GM19455 (cell line): Measurements from ENCODE around the gene SLC6A6.

Experiments
- ATAC-seq: cut with Tn5 transposase; IDR thresholded peaks from one replicate; pipeline ENCODE4 v1.9.1; 2021; ENCODE audit not compliant: unreplicated experiment

Gene SLC6A6

DNA sequence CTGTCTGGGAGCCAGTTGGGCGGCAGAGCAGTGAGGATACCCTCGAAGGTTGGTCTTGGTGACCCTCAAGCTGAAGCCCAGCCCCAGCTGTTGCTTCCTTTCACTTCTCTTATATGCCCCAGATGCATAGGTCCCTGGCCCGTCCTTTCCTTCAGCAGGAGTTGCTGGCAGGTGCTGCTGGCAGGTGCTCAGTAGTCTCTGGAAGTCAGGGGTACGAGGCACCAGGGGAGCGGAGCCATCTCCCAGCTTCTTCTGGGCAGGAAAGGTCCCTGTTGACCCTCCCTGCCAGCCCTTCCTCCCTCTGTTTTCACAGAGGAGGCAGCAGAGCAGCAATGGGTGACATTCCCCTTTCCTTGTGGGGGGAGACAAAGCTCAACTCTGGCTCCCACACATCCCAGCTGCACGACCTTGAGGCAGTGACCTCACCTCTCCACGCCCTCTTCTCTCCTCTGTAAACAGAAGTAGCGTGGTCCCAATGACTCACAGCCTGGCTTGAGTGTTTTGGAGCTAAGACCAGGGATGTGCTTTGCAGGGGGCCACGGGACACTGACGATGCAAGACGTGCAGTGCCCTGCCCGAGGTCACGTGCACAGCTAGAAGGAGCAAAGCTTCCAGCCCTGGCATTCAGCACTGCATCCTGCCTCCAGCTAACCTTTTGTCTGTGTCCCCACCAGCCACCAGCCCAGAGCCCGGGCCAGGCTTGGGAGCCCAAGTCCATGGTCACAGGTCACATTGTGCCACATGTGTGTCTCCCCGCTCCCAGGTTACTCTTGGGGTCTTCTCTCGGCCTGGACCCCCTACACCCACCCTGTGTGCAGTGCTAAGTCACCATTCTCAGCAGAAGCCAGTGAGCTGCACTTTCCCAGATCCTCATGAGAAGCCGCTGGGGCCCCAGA, 49.7 kb downstream of the SLC6A6 start:
- no peak for ATAC-seq

DNA sequence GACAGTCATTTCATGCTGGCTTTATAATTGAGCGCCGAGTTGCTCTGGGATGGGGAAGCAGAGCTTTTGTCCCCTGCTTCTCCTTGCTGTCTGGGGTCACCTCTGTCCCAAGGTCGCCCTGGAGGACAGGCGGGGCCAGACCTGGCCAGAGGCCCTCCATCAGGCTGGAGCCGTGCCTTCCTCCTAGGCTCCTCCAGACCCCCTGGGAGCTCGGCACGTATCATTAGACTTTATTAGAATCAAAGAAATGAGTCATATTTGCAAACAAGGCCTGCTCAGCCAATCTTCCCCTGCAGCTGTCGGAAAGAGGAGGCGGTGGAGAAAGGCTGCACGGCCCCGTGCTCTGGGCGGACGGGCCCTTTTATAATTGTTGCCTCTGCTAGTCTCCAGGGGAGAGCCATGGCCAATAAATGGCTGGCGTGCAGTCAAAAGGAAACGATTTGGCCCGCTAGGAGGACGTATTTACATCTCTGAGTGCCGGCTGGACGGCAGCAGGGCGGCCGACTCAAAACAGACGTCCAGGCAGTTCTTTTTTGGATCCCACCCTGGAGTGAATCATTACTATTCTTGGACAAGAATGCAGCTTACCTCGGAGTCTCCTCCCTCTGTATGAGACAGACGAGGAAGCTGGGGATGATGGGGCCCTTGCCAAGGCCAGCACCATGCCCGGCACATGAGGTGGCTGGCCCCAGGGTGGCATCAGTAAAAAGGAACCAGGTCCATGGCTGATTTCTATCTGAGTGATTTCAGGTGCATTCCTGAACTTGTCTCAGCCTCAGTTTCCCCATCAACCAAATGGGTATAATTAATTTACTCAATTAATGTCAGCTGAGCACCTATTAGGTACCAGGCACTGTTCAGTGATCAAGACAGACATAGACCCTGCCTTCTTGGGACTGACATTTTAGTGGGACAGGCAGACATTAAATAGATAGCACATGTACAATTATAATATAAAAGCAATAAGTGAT, 50.6 kb downstream of the SLC6A6 start:
- ATAC-seq: no peak

DNA sequence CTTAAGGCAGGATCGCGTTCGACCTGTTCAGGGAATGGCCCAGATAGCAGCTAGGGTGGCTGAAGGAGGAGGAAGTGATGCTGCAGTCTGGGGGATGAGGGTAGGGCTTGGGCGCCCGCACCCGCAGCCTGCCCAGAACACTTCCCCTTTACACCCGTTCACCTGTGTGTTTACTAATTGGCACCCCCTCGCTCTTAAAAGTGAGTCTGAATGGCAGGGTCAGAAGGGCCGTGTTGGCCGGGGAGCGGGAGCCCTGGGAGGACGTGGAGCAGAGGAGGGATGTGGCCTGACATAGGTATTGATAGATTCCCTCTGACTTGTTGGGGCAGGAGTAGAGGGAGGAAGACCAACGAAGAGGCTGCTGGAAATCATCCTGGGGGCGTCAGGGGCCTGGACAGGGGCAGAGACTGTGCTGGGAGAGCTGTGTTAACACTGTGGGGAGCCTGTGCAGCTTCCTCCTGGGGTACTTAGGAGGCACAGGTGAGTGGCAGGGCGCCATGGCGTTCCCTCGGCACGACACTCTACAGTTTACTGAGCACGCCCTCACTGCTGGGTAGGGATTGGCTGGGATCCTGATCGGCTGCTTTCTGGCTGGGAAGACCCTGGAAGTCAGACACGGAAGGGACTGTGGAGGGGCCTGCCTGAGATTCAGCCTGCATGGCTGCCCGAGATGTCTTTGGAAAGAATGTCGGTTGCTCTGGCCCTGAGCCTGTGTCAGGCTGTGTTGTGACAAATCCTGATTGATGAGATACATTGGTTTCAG, 51.7 kb downstream of the SLC6A6 start:
- no peak for ATAC-seq

DNA sequence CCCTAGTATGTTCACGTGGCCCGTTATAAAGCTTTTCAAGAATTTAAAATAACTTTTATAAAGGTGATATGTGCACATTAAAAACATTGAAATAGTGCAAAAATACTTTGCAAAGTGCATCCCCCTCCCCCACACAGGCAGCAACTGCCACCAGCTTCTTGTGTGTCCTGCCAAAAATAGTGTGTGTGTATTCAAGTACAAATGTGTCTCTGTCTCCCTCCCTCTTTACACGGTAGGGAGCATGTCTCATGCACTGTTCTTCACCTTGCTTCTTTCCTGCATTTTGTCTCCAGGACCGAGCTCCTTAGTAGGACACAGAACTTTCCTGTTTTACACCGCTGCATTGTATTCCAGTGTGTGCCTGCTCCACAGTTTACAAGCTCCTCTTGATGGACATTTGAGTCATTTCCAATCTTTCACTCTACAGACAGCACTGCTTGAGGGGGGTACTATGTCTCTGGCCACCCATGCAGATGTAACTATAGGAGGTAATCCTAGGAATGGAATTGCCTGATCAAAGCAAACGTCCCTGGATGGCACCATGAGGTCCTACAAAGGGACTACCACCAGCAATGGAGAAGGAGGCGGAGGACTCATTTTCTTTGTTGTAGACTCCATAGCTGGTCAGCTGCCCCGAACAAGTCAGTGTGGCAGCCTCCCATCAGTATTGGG, 52.4 kb downstream of the SLC6A6 start:
- no peak for ATAC-seq

DNA sequence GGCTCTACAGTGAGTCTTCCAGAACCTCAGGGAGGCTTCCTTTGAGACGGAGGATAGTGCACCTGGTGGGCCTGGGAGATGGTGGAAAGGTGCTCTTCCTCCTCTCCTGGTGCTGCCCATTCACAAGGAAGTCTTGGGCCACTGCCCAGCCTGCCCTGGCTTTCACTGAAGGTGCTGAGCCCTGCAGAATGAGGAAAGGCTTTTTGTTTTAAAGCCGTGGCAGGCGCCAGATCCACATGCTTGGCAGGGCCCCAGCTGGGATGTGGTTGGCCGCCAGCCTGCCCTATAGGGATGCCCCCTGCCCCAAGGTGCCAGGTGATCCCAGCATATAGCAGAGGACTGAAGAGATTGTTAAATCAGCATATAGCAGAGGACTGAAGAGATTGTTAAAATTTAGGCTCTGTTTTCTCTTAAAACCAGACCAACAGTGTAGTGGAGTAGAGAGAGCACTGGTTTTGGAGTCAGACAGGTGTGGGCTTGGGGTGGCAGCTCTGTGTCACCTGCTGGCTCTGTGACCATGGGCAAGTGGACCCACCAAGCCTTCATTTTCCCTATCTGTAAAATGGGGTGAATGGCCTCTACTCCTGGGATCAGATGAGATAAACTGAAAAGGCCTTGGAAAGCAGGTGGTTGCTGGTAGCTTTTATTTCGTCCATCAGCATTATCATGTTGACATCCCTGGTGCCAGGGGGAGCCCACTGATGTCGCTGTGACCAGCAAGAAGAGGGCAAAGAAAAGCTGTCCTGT, 53.3 kb downstream of the SLC6A6 start:
- ATAC-seq: no peak

DNA sequence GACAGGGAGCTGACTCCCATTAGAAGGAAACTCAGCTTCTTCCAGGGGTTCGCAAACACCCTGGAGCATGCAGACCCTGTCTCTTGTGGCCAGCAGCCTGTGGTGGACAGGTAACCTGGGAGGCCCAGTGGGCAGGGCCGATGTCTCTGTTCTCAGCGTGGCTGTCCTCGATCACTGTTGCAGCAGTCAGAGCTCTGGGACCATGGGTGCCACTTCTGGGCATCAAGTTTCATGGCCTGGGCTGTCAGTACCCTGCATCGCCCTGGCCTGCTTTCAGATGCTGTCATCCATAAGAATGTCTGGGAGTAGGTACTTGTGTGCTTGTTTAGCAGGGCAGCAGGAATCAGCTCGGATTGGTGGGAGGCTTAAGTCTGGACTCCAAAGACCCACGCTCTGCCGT, 54.4 kb downstream of the SLC6A6 start:
- ATAC-seq: no peak

DNA sequence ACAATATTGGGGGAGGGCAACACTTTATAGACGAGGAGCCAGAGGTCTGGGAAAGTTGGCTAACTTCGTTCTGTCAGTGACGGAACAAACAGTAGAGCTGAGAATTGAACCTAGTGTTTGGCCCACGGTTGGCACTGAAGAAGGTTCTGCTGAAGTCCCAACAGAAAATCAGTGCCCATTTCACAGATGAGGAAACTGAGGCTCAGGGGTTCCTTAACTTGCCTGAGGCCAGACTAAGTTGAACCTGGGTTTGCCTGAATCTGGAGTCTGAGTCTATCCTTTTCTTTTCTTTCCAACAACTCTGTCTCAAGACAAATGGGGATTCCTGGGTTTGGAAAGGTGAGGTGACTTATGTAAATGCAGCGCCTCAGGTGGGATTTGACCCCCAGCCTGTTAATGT, 55.1 kb downstream of the SLC6A6 start:
- no peak for ATAC-seq

DNA sequence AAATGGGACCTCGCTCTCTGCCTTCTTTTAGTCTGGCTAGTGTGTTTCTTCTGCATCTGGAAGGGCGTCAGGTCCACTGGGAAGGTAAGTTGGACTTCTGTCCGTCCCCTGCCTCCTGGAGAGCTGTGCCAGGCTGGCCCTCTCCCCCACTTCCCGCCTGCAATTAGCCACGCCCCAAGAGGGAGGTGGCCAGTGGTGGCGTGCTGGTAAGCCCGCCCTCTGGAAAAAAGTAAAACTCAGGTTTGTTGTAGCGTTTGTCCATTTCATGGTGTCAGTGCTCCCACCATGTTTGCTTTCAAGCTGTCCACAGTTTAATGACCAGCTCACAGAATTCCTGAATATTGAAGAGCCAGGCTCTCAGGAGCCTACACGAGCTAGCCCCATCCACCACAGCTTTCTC, 55.6 kb downstream of the SLC6A6 start:
- no peak for ATAC-seq

DNA sequence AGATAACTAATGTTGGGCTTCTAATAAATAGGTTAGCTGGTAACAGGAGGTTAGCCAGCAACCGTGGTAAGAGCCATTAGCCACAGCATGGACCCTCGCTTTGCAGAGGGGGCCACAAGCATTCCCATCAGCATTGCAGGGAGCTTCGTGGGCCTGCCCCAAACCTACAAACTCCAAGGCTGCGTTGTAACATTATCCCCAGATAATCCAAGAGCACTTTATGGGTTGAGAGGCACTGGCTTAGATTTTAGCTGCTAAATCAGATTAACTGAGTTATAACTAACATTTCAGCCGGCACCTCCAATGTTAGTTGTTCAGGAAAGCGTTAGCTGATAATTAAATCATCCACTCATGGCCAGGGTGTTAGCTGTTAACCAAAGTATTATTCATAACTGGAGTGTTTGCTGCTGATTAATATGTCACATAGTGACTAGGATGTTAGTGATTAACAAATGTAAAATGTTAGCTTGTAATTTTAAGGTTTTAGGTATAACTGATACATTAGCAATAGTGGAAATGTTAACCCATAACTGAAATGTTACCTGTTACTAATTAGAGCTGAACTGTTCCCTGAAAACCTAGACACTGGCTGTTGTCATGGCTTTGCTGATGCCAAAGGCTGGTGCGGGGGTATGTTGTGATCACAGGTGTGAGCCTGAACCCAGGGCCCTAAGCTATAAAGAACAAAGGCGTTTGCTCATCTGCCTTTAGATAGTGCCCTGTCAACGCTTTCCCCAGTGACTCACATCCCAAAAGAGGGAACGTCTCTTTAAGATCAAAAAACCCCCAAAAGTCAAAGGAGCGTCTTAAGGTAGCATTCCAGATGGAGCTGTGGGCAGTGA, 56.2 kb downstream of the SLC6A6 start:
- no peak for ATAC-seq

DNA sequence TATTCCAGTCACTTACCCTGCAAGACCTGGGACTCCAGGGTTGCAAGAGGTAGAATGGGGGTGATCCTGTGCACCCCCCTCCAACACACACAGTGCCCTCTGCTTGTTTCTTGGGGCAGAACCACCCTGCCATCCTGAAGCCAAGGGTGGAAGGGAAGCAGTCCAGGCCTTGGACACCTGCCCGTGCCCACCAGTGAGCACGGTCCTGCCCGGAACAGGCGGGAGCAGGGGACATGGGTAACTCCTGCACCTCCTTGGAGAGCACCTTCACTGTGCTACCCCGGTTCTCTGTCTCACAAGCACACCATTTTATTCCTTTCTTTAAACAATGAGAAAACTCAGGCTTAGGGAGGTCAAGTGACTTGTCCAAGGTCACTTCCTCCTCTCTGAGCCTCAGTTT, 57.0 kb downstream of the SLC6A6 start:
- ATAC-seq: no peak

DNA sequence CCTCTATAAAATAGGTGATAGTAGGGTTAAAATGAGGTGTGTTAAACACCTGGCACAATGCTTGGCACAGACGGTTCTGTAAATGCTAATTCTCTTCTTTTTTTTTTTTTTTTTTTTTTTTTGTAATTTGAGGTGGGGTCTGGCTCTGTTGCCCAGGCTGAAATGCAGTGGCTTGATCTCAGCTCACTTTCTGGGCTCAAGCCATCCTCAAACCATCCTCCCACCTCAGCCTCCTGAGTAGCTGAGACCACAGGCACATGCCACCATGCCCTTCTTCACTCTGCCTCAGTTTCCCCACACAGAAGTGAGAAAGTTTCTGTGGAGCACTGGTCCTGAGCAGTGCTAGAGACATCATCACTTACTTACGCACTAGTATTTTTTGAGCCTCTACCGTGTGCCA, 57.4 kb downstream of the SLC6A6 start:
- no peak for ATAC-seq

DNA sequence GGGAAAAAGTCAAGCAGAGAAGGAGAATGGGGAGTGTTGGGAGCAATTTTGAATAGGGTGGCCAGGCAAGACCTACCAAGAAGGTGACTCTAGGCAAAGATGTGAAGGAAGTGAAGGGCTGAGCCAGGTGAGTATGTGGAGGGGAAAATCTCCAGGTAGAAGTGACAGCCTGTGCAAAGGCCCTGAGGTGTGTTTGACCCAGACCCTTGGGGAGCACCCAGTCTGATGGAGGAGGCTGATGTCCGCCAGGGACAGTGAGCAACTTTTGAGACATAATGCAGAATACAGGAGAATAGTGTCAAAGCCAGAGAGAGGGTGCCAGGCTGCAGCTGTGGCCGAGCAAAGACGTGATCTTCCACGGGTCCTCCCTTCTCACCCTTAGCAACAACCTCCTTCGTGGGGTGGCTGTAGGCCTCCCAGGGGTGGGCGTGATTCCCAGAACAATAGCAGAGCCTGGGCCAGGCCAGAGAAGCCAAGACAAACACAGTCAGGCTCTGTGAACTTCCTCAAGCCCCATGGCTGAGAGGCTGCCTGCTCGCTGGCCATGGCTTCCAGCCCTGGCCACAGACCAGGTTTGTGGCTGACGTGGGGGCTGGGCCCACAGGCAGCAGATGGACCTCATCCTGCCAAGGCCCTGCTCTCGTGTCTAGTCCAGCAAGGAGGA, 58.1 kb downstream of the SLC6A6 start:
- no peak for ATAC-seq

DNA sequence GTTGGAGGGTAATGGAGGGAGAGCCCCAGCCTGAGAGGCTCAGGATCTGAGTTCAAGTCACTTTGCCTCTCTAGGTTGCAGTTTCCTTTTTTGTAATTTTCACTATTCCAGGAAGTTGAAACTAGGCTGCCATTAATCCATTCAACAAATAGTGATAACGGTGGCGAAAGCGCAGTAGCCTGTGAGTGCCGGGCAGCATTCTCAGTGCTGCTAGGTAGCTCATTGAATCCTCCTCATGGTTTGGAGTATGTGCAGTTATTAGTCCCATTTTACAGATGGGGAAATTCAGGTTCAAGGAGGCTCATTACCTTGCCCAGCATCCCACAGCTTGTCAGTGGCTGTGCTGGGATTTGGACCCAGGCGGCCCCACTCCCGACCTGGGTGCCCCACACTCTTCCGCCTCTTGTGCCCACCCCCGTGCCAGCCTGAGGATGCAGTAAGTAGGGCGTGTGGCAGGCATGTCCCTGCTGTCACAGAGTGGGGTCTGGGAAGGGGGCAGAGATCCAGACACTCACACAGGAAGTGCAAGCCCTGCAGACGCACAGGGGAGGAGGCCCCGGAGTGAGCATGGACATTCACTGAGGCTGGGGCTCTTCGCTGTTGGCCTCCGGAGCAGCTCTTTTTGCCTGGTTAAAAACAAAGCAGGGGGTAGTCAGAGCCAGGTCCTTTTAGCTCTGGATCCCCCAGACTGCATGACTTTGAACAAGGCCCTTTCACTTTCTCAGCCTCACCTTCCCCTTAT, 58.8 kb downstream of the SLC6A6 start:
- ATAC-seq: no peak

DNA sequence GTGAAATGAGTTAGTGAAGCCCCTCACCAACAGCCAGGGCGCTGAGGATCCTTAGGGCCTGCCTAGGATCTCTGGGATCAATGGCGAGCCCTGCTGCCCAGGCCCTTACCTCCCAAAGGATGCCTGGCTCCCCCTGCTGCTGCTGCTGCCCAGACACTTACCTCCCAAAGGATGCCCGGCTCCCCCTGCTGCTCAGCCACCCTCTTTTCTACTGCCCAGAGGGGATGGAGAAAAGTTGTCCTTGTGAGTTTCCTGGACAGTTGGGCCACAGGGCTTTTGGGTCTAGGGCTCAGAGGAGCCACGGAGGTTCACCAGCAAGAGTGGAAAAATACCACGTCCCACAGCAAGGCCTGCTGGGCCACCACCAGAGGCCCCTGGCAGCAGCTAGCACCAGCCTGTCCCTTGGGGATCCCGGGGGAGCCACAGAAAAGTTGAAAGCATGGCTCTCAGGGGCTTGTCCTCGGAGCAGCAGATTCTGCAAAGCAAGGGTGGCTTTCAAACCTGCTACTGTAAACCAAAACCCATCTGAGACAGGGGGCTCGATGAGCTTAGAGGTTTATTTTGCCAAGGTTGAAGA, 59.4 kb downstream of the SLC6A6 start:
- ATAC-seq: no peak

DNA sequence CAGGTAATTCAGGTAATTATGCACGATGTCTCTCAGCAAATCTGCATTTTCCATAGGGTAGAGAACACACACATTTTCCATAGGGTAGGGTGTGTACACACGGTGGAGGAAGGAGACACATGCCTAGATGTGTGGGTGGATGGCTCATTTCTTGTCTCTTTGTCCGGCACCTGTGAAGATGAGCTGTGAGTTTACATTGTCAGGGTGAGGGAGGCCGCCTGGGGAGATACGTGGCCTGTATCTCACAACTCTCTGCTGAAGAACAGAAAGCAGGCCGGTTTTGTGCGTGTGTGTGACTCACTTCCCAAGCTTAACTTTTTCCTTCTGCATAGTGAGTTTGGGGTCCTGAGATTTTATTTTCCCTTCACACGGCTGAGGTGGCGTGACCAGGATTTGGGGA, 60.3 kb downstream of the SLC6A6 start:
- no peak for ATAC-seq

DNA sequence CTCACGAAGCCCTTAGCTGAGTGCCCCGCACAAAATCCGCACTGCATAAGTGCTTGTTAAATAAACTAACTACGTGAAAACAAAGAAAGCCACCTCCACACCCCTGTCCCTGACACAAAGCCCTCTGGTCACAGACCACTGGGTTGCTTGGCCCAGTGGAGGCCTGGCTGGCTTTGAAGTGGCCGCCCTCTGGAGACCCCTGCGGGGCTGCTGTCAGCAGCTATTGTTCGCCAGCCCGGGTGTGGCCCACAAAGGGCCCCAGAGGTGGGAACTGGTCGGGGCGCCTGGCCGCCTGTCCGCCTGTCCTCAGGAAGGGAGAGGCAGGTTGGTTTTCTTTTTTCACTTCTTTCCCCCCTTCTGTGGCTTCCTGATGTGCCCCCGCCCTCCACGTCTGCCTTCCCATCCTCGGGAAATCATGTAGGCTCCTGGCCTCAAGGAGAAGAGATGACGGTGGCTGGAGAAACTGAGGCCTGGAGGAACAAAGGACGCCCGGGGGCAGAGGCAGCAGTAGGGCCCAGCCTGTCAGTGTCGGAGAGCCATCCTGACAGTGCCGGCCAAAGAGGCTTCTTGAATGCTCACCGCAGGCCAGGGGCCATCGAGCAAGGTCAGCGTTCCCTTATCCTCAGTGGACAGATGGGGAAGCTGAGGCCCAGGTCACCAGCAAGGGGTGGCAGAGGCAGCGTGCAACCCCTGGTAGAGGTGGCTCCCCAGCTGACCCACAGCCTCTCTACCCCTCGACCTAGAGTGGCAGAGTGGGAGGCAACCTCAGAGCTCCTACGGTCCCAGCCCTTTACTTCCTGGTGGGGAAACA, 61.1 kb downstream of the SLC6A6 start:
- no peak for ATAC-seq

DNA sequence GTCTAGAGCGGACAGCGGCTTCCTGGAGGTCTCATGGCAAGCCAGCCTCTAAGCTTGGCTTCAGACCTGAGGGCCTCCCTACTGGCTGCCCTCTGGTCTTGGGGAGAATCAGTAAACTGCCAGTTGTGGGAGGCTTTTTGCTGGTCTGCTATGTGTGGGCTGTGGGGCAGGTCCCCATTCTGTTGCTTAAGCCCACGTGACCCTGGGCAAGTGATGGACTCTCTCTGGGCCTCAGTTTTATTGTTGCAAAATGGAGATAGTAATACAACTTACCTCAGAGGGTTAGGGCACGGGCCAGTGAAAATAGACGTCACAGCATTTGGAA, 61.7 kb downstream of the SLC6A6 start:
- ATAC-seq: no peak
